Hepatocyte (in vitro differentiated cells): Measurements from ENCODE around the gene POLD2. TPM values are rescaled to one million over a fixed set of nuclear protein-coding genes. Genes with fewer than 3 reads are reported as not detected.

ENCODE experiments used
- DNase-seq: peaks from one replicate; pipeline ENCODE4 v3.0.0-alpha.2; 2016; ENCODE audit warnings: low spot score
- H2AFZ ChIP-seq: fragments of 200-600 bp; sonication (generic); 2 replicates; pipeline ENCODE4 v1.6.0; 2016; ENCODE audit warnings: antibody characterized with exemption, mild to moderate bottlenecking
- H3K27ac ChIP-seq: fragments of 200-600 bp; sonication (generic); 2 replicates; pipeline ENCODE4 v1.5.1; 2016; ENCODE audit warnings: mild to moderate bottlenecking
- H3K27me3 ChIP-seq: fragments of 200-600 bp; sonication (generic); 2 replicates; pipeline ENCODE4 v1.6.1; 2016
- H3K36me3 ChIP-seq: fragments of 200-600 bp; sonication (generic); replicated peaks from 2 replicates; pipeline ENCODE4 v1.5.1; 2016; ENCODE audit warnings: low read depth; ENCODE audit not compliant: insufficient read depth
- H3K4me1 ChIP-seq: fragments of 200-600 bp; sonication (generic); 2 replicates; pipeline ENCODE4 v1.5.1; 2016; ENCODE audit warnings: mild to moderate bottlenecking, moderate library complexity; ENCODE audit not compliant: insufficient read depth
- H3K4me2 ChIP-seq: fragments of 200-600 bp; sonication (generic); 2 replicates; pipeline ENCODE4 v1.6.0; 2016
- H3K4me3 ChIP-seq: fragments of 200-600 bp; sonication (generic); 2 replicates; pipeline ENCODE4 v1.5.1; 2016; ENCODE audit warnings: mild to moderate bottlenecking
- H3K79me2 ChIP-seq: fragments of 200-600 bp; sonication (generic); 2 replicates; pipeline ENCODE4 v1.6.0; 2017; ENCODE audit warnings: mild to moderate bottlenecking
- H3K9me2 ChIP-seq: fragments of 200-600 bp; sonication (generic); replicated peaks from 2 replicates; pipeline ENCODE4 v1.6.0; 2017; ENCODE audit warnings: mild to moderate bottlenecking; ENCODE audit not compliant: insufficient read depth
- H3K9me3 ChIP-seq: fragments of 200-600 bp; sonication (generic); 2 replicates; pipeline ENCODE4 v1.5.1; 2016; ENCODE audit warnings: low read depth, mild to moderate bottlenecking
- H4K20me1 ChIP-seq: fragments of 200-600 bp; sonication (generic); 2 replicates; pipeline ENCODE4 v1.6.0; 2016; ENCODE audit warnings: mild to moderate bottlenecking; ENCODE audit not compliant: insufficient read depth, poor library complexity, severe bottlenecking
- EZH2 ChIP-seq: fragments of 200-600 bp; sonication (generic); IDR thresholded peaks from 2 replicates; pipeline ENCODE4 v1.6.1; 2016; ENCODE audit warnings: antibody characterized with exemption, mild to moderate bottlenecking, borderline replicate concordance
- EZH2phosphoT487 ChIP-seq: fragments of 200-600 bp; sonication (generic); IDR thresholded peaks from one replicate; pipeline ENCODE4 v1.6.1; 2018; ENCODE audit warnings: antibody characterized with exemption, mild to moderate bottlenecking, low read depth, moderate library complexity; ENCODE audit not compliant: unreplicated experiment, severe bottlenecking
- WGBS: methylation state at CpG from one replicate; pipeline ENCODE4 v1.1.6; 2016; ENCODE audit warnings: low lambda C conversion rate; ENCODE audit errors: missing lambda C conversion rate; 5-methylcytosine and 5-hydroxymethylcytosine counted together
- polyA plus RNA-seq: library from polyadenylated mRNA; unstranded; fragments of >200 nt; fragmentation: Nextera tagmentation; extraction: Ambion mirVana; gene quantifications from 2 replicates; pipeline ENCODE4 v1.2.1, GENCODE V29; 2016
- total RNA-seq: library from RNA; depleted of rRNA; stranded (reverse); fragments of >200 nt; gene quantifications from 2 replicates; pipeline ENCODE4 v1.2.3, GENCODE V29; 2014
- TF ChIP-seq, protein P1 (sequence below): fragments of 200-600 bp; sonication (generic); IDR thresholded peaks from 2 replicates; pipeline ENCODE4 v1.5.1; 2016; ENCODE audit warnings: antibody characterized with exemption, mild to moderate bottlenecking; ENCODE audit not compliant: poor library complexity

Gene POLD2
- total and polyA plus RNA-seq, 2 experiments from 2014 or later: 59.9 to 110 TPM

GRCh38 chr7:44150966-44151941 is 27.9 kb upstream of the POLD2 start:
- H3K27ac ChIP-seq: peak overlapping the region; percentile 48
- H3K4me3 ChIP-seq: no peak overlapping the region
- H3K4me2 ChIP-seq: no peak overlapping the region
- no peaks in the 10 kb centered on the region for H3K79me2 ChIP-seq
- WGBS: 93% methylated on average over 16 of the region's 16 CpGs
- TF ChIP-seq EZH2 (no peak), EZH2phosphoT487 (no peak)
- TF ChIP-seq, protein P1, sequence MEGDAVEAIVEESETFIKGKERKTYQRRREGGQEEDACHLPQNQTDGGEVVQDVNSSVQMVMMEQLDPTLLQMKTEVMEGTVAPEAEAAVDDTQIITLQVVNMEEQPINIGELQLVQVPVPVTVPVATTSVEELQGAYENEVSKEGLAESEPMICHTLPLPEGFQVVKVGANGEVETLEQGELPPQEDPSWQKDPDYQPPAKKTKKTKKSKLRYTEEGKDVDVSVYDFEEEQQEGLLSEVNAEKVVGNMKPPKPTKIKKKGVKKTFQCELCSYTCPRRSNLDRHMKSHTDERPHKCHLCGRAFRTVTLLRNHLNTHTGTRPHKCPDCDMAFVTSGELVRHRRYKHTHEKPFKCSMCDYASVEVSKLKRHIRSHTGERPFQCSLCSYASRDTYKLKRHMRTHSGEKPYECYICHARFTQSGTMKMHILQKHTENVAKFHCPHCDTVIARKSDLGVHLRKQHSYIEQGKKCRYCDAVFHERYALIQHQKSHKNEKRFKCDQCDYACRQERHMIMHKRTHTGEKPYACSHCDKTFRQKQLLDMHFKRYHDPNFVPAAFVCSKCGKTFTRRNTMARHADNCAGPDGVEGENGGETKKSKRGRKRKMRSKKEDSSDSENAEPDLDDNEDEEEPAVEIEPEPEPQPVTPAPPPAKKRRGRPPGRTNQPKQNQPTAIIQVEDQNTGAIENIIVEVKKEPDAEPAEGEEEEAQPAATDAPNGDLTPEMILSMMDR: no peak
- no peak overlapping the region for H2AFZ ChIP-seq
- H3K36me3 ChIP-seq: no peaks in the 10 kb centered on the region
- DNase-seq: no peak
- no peaks in the 10 kb centered on the region for H4K20me1 ChIP-seq
- peaks cover 7% of the 10 kb centered on the region for H3K4me1 ChIP-seq
- H3K9me3 ChIP-seq: no peaks in the 10 kb centered on the region
- peaks cover 9% of the 10 kb centered on the region for H3K27me3 ChIP-seq
- no peaks in the 10 kb centered on the region for H3K9me2 ChIP-seq

DNA sequence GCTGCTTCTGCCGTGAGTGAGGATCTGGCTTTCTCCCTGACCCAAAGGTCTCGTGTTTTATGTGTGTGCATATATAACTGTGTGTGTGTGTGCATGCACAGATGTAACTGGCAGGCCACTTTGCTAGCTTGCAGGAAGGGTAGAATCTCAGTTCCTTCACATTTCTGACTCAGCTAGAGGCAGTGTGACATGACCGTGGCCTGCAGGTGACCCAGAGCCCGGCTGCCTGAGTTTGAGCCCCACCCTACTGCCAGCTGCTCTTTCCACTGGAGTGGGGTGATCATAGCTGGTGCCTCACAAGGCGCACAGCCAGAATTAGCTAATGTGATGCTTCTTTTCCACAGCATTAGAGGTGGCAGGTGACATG is 27.1 kb upstream of the POLD2 start:
- 84% methylated on average over 5 of the region's 5 CpGs for WGBS
- Histone ChIP-seq H3K27ac (peak overlapping the region; percentile 48), H3K9me3 (no peaks in the 10 kb centered on the region), H3K4me2 (no peak overlapping the region), H3K79me2 (no peaks in the 10 kb centered on the region), H3K9me2 (no peaks in the 10 kb centered on the region), H3K36me3 (no peaks in the 10 kb centered on the region), H3K4me3 (no peak overlapping the region), H3K27me3 (peaks cover 14% of the 10 kb centered on the region), H2AFZ (no peak overlapping the region), H4K20me1 (no peaks in the 10 kb centered on the region), H3K4me1 (peaks cover 9% of the 10 kb centered on the region)
- DNase-seq: no peak
- no peak for TF ChIP-seq EZH2phosphoT487
- TF ChIP-seq, protein P1: no peak
- no peak for TF ChIP-seq EZH2

DNA sequence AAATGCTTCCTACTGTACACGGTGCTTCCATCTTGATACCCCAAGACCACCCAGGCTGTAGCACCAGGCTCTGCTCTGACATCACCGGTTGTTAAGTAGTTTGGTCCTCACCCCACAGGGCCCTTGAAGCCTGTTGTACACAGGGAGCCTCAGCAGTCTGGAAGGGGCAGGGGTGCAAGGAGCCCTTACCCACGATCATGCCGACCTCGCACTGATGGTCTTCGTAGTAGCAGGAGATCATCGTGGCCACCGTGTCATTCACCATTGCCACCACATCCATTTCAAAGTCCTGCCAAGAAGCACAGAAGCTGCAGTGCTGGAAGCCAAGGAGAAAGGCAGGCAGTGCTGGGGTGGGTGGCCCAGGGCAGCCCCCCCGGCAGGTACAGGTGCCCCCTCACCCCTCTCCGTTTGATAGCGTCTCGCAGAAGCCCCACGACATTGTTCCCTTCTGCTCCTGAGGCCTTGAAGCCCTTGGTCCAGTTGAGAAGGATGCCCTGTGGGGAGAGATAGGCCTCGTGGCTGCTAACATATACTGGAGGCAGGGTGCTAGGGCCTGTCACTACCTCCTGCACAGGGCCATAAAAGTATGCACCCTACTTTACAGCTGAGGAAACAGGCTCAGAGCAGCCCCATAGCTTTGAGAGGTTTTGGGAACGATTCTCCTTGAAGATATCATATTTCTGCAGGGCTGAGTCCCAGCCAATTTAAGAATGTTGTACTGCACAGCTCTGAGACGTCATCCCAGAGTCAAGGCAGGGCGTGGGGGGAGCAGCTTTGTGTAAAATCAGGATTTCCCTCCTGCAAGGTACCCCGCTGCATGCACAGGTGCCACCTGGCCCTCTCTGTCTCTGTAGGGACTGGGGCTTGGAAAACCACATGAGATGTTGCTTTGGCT is 26.5 kb upstream of the POLD2 start:
- Histone ChIP-seq H3K27me3 (peaks cover 19% of the 10 kb centered on the region), H4K20me1 (no peaks in the 10 kb centered on the region), H3K9me2 (no peaks in the 10 kb centered on the region), H3K4me2 (no peak overlapping the region), H3K79me2 (no peaks in the 10 kb centered on the region), H3K4me3 (no peak overlapping the region), H3K36me3 (no peaks in the 10 kb centered on the region), H3K27ac (peak overlapping the region; percentile 48), H3K4me1 (peaks cover 9% of the 10 kb centered on the region), H2AFZ (no peak overlapping the region), H3K9me3 (no peaks in the 10 kb centered on the region)
- TF ChIP-seq EZH2phosphoT487 (no peak), EZH2 (no peak)
- TF ChIP-seq, protein P1: no peak
- 85% methylated on average over 18 of the region's 18 CpGs for WGBS
- no peak for DNase-seq
